K562 (cell line): Measurements from ENCODE around the gene UBXN2A. TPM values are rescaled to one million over a fixed set of nuclear protein-coding genes. Genes with fewer than 3 reads are reported as not detected.

Experiments
- ADNP ChIP-seq: fragments of 200-800 bp; sonication (Bioruptor generic); IDR thresholded peaks from 2 replicates; pipeline ENCODE4 v1.6.1; 2016; ENCODE audit warnings: missing genetic modification characterization, missing compliant biosample characterization
- CAMTA2 ChIP-seq: fragments of 250-450 bp; sonication (Bioruptor Pico); conservative IDR thresholded peaks from 2 replicates; pipeline ENCODE4 v1.5.1; 2022
- POLR2B ChIP-seq: fragments of 450-650 bp; IDR thresholded peaks from 2 replicates; pipeline ENCODE4 v1.6.1; 2018; ENCODE audit warnings: low read depth; ENCODE audit not compliant: partially characterized antibody
- PRPF4 ChIP-seq: fragments of 200-400 bp; formaldehyde crosslinking; IDR thresholded peaks from one replicate; pipeline ENCODE4 v1.6.1; 2017; ENCODE audit warnings: low read length, low read depth, mild to moderate bottlenecking; ENCODE audit not compliant: insufficient read depth, poor library complexity, severe bottlenecking
- PTRF ChIP-seq: fragments of 450-650 bp; IDR thresholded peaks from 2 replicates; pipeline ENCODE4 v1.6.1; 2016; ENCODE audit warnings: mild to moderate bottlenecking, missing genetic modification characterization, missing compliant biosample characterization
- ZNF583 ChIP-seq: fragments of 250-450 bp; sonication (Bioruptor Pico); IDR thresholded peaks from 2 replicates; pipeline ENCODE4 v1.4.0; 2020
- ZNF584 ChIP-seq: fragments of 200-800 bp; sonication (Bioruptor generic); IDR thresholded peaks from 2 replicates; pipeline ENCODE4 v1.6.1; 2016; ENCODE audit warnings: low read depth, mild to moderate bottlenecking, missing genetic modification characterization, missing compliant biosample characterization
- polyA plus RNA-seq, 8 experiments: library from polyadenylated mRNA; depleted of rRNA in 4 of 8; stranded (reverse) in 5 of 8; unstranded in 3 of 8; fragments of >200 nt; fragmentation: Nextera tagmentation in 2 of 8; fragmentation: Illumina TruSeq in 1 of 8; extraction: Ambion mirVana in 2 of 8; extraction: Trizol in 1 of 8; gene quantifications; 2 replicates each; pipeline versions ENCODE4 v1.2.1 to v1.2.3, GENCODE V29; 2011 to 2014; ENCODE audit warnings: inconsistent platforms in 1 of 8, missing spikeins in 1 of 8
- total RNA-seq, 7 experiments: library from RNA; depleted of rRNA in 6 of 7; stranded (reverse); fragments of >200 nt in 6 of 7; fragmentation: Illumina TruSeq in 2 of 7; extraction: Trizol in 2 of 7; gene quantifications; 2 replicates each; pipeline versions ENCODE4 v1.2.1 to v1.2.3, GENCODE V29; 2011 to 2021; ENCODE audit warnings: low replicate concordance in 1 of 7
- TF ChIP-seq, protein P1 (sequence below): fragments of 450-650 bp; IDR thresholded peaks from 2 replicates; pipeline ENCODE4 v1.6.1; 2016; ENCODE audit warnings: low read depth, mild to moderate bottlenecking, moderate library complexity
- TF ChIP-seq, protein P2 (sequence below): fragments of 150-350 bp; IDR thresholded peaks from 2 replicates; pipeline ENCODE4 v1.6.1; 2014; ENCODE audit warnings: low read depth, mild to moderate bottlenecking, low read length, borderline replicate concordance
- TF ChIP-seq, protein P3 (sequence below): fragments of 250-450 bp; sonication (Bioruptor Pico); IDR thresholded peaks from 2 replicates; pipeline ENCODE4 v1.4.0; 2020; ENCODE audit warnings: mild to moderate bottlenecking, moderate library complexity

The UBXN2A gene
- total and polyA plus RNA-seq, 9 of the 15 experiments (the other 6 are each of a cell fraction or from before 2014, with no cell fraction given): 3.4 to 25.6 (median 16.0) TPM

DNA sequence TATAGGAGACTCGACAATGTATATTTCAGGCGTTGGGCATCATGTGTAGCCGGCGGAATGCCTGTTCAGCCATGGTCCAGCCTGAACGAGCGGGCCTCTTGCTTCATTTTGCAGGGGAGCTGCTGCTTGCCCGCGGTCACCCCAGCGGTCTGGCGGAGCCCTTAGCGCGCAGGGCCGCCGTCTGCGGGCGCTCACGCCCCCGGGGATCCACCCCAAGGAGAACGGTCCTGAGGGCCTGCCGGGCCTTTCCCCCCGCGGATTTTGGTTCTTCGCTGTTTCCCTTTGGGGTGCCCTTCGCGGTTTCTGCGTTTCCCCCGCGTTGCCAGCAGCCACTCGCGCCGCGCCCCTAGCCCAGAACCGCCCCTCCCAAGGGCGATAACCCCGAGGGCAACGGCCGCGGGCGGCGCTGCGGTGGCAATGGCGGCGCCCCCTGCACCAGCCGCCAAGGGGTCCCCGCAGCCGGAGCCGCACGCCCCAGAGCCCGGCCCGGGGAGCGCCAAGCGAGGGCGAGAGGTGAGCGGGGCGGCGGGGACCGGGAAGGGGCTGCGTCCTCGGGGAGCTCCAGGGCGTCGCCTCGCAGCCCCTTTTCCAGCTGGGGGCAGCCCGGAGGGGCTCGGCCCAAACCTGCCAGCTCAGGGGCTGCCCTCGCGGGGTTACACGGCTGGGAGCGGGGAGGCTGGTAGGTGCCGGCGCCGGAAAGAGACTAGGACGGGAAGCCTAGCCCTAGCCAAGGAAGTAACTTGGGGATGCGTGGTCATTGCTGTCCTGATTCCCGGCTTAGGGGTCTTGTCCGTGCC, 69.6 kb downstream of the UBXN2A start, which contains the start of gene MFSD2B (continued):
- no peak for TF ChIP-seq PTRF (tag)
- TF ChIP-seq, protein P1, sequence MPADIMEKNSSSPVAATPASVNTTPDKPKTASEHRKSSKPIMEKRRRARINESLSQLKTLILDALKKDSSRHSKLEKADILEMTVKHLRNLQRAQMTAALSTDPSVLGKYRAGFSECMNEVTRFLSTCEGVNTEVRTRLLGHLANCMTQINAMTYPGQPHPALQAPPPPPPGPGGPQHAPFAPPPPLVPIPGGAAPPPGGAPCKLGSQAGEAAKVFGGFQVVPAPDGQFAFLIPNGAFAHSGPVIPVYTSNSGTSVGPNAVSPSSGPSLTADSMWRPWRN: no peak
- TF ChIP-seq, protein P2, sequence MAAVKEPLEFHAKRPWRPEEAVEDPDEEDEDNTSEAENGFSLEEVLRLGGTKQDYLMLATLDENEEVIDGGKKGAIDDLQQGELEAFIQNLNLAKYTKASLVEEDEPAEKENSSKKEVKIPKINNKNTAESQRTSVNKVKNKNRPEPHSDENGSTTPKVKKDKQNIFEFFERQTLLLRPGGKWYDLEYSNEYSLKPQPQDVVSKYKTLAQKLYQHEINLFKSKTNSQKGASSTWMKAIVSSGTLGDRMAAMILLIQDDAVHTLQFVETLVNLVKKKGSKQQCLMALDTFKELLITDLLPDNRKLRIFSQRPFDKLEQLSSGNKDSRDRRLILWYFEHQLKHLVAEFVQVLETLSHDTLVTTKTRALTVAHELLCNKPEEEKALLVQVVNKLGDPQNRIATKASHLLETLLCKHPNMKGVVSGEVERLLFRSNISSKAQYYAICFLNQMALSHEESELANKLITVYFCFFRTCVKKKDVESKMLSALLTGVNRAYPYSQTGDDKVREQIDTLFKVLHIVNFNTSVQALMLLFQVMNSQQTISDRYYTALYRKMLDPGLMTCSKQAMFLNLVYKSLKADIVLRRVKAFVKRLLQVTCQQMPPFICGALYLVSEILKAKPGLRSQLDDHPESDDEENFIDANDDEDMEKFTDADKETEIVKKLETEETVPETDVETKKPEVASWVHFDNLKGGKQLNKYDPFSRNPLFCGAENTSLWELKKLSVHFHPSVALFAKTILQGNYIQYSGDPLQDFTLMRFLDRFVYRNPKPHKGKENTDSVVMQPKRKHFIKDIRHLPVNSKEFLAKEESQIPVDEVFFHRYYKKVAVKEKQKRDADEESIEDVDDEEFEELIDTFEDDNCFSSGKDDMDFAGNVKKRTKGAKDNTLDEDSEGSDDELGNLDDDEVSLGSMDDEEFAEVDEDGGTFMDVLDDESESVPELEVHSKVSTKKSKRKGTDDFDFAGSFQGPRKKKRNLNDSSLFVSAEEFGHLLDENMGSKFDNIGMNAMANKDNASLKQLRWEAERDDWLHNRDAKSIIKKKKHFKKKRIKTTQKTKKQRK: no peak
- no peak for TF ChIP-seq POLR2B
- no peak for TF ChIP-seq ADNP
- TF ChIP-seq ZNF584: 0 out of 2 replicates have a peak, but pooled peaks have one; percentile 4
- no peak for TF ChIP-seq ZNF583 (CRISPR knock-in tag)
- TF ChIP-seq, protein P3, sequence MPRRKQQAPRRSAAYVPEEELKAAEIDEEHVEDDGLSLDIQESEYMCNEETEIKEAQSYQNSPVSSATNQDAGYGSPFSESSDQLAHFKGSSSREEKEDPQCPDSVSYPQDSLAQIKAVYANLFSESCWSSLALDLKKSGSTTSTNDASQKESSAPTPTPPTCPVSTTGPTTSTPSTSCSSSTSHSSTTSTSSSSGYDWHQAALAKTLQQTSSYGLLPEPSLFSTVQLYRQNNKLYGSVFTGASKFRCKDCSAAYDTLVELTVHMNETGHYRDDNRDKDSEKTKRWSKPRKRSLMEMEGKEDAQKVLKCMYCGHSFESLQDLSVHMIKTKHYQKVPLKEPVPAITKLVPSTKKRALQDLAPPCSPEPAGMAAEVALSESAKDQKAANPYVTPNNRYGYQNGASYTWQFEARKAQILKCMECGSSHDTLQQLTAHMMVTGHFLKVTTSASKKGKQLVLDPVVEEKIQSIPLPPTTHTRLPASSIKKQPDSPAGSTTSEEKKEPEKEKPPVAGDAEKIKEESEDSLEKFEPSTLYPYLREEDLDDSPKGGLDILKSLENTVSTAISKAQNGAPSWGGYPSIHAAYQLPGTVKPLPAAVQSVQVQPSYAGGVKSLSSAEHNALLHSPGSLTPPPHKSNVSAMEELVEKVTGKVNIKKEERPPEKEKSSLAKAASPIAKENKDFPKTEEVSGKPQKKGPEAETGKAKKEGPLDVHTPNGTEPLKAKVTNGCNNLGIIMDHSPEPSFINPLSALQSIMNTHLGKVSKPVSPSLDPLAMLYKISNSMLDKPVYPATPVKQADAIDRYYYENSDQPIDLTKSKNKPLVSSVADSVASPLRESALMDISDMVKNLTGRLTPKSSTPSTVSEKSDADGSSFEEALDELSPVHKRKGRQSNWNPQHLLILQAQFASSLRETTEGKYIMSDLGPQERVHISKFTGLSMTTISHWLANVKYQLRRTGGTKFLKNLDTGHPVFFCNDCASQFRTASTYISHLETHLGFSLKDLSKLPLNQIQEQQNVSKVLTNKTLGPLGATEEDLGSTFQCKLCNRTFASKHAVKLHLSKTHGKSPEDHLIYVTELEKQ (CRISPR knock-in tag): no peak
- no peak for TF ChIP-seq CAMTA2 (CRISPR knock-in tag)
- TF ChIP-seq PRPF4: no peak
